GM23338 (cell line): ENCODE data around the gene RBM33. TPM values are rescaled to one million over a fixed set of nuclear protein-coding genes. Genes with fewer than 3 reads are reported as not detected.

Source experiments
- ATAC-seq: fragments of 200-7000 bp; cut with Tn5 transposase; 3 replicates; pipeline ENCODE4 v1.9.1; 2020
- DNase-seq: peaks from one replicate; pipeline ENCODE4 v3.0.0-alpha.2; 2015; ENCODE audit warnings: low spot score
- H2AFZ ChIP-seq: fragments of 200-600 bp; sonication (generic); 2 replicates; pipeline ENCODE4 v1.8.0; 2016; ENCODE audit warnings: antibody characterized with exemption, mild to moderate bottlenecking, moderate library complexity
- H3F3A ChIP-seq: fragments of 200-600 bp; sonication (generic); replicated peaks from 2 replicates; pipeline ENCODE4 v1.8.0; 2017; ENCODE audit warnings: antibody characterized with exemption, mixed run types, low read depth
- H3K27ac ChIP-seq: fragments of 200-600 bp; sonication (generic); 2 replicates; pipeline ENCODE4 v1.6.1; 2016; ENCODE audit warnings: low read depth
- H3K27me3 ChIP-seq: fragments of 200-600 bp; sonication (generic); 2 replicates; pipeline ENCODE4 v1.8.0; 2016; ENCODE audit warnings: mild to moderate bottlenecking, mixed run types, moderate library complexity; ENCODE audit not compliant: insufficient read depth
- H3K36me3 ChIP-seq: fragments of 200-600 bp; sonication (generic); 2 replicates; pipeline ENCODE4 v1.8.0; 2016; ENCODE audit warnings: mild to moderate bottlenecking; ENCODE audit not compliant: insufficient read depth
- H3K4me1 ChIP-seq: fragments of 200-600 bp; sonication (generic); 2 replicates; pipeline ENCODE4 v1.8.0; 2016; ENCODE audit warnings: mild to moderate bottlenecking, moderate library complexity; ENCODE audit not compliant: insufficient read depth
- H3K4me2 ChIP-seq: fragments of 200-600 bp; sonication (generic); 2 replicates; pipeline ENCODE4 v1.7.1; 2017; ENCODE audit warnings: mixed run types
- H3K4me3 ChIP-seq: fragments of 200-600 bp; sonication (generic); 2 replicates; pipeline ENCODE4 v1.6.1; 2016; ENCODE audit warnings: mixed run types
- H3K79me2 ChIP-seq: fragments of 200-600 bp; sonication (generic); replicated peaks from 2 replicates; pipeline ENCODE4 v1.8.0; 2017; ENCODE audit warnings: mild to moderate bottlenecking; ENCODE audit not compliant: insufficient read depth
- H3K9me2 ChIP-seq: fragments of 200-600 bp; sonication (generic); 2 replicates; pipeline ENCODE4 v1.8.0; 2017; ENCODE audit not compliant: insufficient read depth
- H4K20me1 ChIP-seq: fragments of 200-600 bp; sonication (generic); replicated peaks from 2 replicates; pipeline ENCODE4 v1.8.0; 2017; ENCODE audit warnings: mild to moderate bottlenecking; ENCODE audit not compliant: insufficient read depth
- H3K27ac Mint-ChIP-seq: 2 replicates; pipeline ENCODE4 v1.8.0; 2020; ENCODE audit warnings: inconsistent platforms, mild to moderate bottlenecking, moderate library complexity, mixed read lengths
- H3K27me3 Mint-ChIP-seq: 3 replicates; pipeline ENCODE4 v1.8.0; 2022; ENCODE audit warnings: low read depth, mild to moderate bottlenecking, moderate library complexity, mixed read lengths, inconsistent platforms; ENCODE audit not compliant: insufficient read depth, poor library complexity
- H3K36me3 Mint-ChIP-seq: 3 replicates; pipeline ENCODE4 v1.8.0; 2021; ENCODE audit warnings: low read depth, mild to moderate bottlenecking, inconsistent platforms, moderate library complexity, mixed read lengths
- H3K4me1 Mint-ChIP-seq: 3 replicates; pipeline ENCODE4 v1.8.0; 2020; ENCODE audit warnings: mild to moderate bottlenecking, inconsistent platforms, mixed read lengths
- H3K4me3 Mint-ChIP-seq: 3 replicates; pipeline ENCODE4 v1.8.0; 2021; ENCODE audit warnings: moderate library complexity, mild to moderate bottlenecking, inconsistent platforms, mixed read lengths
- H3K9me3 Mint-ChIP-seq: 3 replicates; pipeline ENCODE4 v1.8.0; 2020; ENCODE audit warnings: moderate library complexity, mild to moderate bottlenecking, inconsistent platforms, mixed read lengths
- CREB1 ChIP-seq: fragments of 250-450 bp; sonication (Bioruptor Pico); IDR thresholded peaks from 2 replicates; pipeline ENCODE4 v1.5.0; 2020; ENCODE audit warnings: low read depth, mild to moderate bottlenecking, moderate library complexity
- EZH2 ChIP-seq: fragments of 200-600 bp; sonication (generic); IDR thresholded peaks from one replicate; pipeline ENCODE4 v1.8.0; 2017; ENCODE audit warnings: antibody characterized with exemption, mild to moderate bottlenecking, low read depth; ENCODE audit not compliant: unreplicated experiment
- JUNB ChIP-seq: IDR thresholded peaks from one replicate; pipeline ENCODE4 v1.6.1; 2016; ENCODE audit warnings: antibody characterized with exemption; ENCODE audit not compliant: unreplicated experiment
- NANOG ChIP-seq: IDR thresholded peaks from 2 replicates; pipeline ENCODE4 v1.6.1; 2016; ENCODE audit warnings: antibody characterized with exemption, borderline replicate concordance
- STAT1 ChIP-seq: IDR thresholded peaks from one replicate; pipeline ENCODE4 v1.6.1; 2016; ENCODE audit warnings: antibody characterized with exemption; ENCODE audit not compliant: unreplicated experiment
- ZNF114 ChIP-seq: fragments of 250-450 bp; sonication (Bioruptor Pico); IDR thresholded peaks from 2 replicates; pipeline ENCODE4 v1.5.0; 2020; ENCODE audit warnings: mild to moderate bottlenecking, moderate library complexity
- polyA plus RNA-seq: library from polyadenylated mRNA; unstranded; fragments of >200 nt; fragmentation: Nextera tagmentation; extraction: Ambion mirVana; gene quantifications from 2 replicates; pipeline ENCODE4 v1.2.1, GENCODE V29; 2016
- total RNA-seq: library from RNA; depleted of rRNA; stranded (reverse); fragments of >200 nt; shearing (Covaris generic); gene quantifications from 2 replicates; pipeline ENCODE4 v1.2.3, GENCODE V29; 2014
- TF ChIP-seq, protein P1 (sequence below): IDR thresholded peaks from one replicate; pipeline ENCODE4 v1.6.1; 2018; ENCODE audit warnings: antibody characterized with exemption; ENCODE audit not compliant: unreplicated experiment
- TF ChIP-seq, protein P2 (sequence below), 2 experiments: fragments of 200-600 bp in 1 of 2; sonication (generic) in 1 of 2; conservative IDR thresholded peaks; 2 replicates each; pipeline versions ENCODE4 v1.5.1 to v1.6.1; 2016 to 2017; ENCODE audit warnings: antibody characterized with exemption in 2 of 2, low read depth in 2 of 2, mild to moderate bottlenecking in 2 of 2, moderate library complexity in 1 of 2
- TF ChIP-seq, protein P3 (sequence below): fragments of 250-450 bp; sonication (Bioruptor Pico); IDR thresholded peaks from 2 replicates; pipeline ENCODE4 v1.5.0; 2020; ENCODE audit warnings: mild to moderate bottlenecking, moderate library complexity
- TF ChIP-seq, protein P4 (sequence below): IDR thresholded peaks from 2 replicates; pipeline ENCODE4 v1.6.1; 2016; ENCODE audit warnings: antibody characterized with exemption

The RBM33 gene
- total and polyA plus RNA-seq, 2 experiments from 2014 or later = 47.7 to 94.7 TPM

DNA sequence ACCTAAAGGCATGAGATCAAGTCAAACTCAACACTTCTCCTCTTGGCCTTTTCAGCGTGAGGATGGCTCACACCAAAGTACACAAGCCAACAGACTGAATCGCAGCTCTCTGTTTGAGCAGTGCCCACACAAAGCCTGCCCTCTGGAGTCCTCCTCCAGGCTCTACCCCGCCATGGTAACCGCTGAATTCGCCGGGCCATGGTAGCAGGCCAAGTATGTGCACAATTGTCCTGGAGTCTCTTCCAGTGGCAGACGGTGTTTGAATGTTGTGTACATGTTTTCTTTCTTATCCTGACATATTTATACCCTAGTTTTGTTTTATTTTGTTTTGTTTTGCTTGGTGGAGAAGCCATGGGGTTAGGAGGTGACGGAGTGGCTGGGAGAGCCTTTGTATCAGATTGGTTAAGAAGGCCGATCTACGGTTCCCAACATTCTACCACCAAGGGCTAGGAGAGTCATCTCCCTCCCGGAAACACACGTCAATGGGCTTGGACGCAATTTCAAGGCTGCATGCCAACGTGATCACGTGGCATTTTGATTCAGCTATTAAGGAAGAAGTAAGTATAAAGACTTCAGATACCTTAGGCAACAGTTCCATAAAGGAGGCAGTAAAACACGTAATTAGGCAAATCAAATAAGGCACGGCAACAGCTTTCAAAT is 179.9 kb downstream of the RBM33 start:
- Histone ChIP-seq H3K27ac (no peak overlapping the region), H3K27me3 (no peaks in the 10 kb centered on the region), H4K20me1 (no peaks in the 10 kb centered on the region), H3K9me2 (no peaks in the 10 kb centered on the region), H3K79me2 (no peaks in the 10 kb centered on the region), H3F3A (no peaks in the 10 kb centered on the region), H2AFZ (no peak overlapping the region), H3K4me2 (no peak overlapping the region), H3K4me1 (no peaks in the 10 kb centered on the region), H3K36me3 (no peaks in the 10 kb centered on the region), H3K4me3 (no peak overlapping the region)
- H3K4me3 Mint-ChIP-seq = no peak overlapping the region
- no peak for ATAC-seq
- peaks cover 6% of the 10 kb centered on the region for H3K27me3 Mint-ChIP-seq
- no peaks in the 10 kb centered on the region for H3K36me3 Mint-ChIP-seq
- H3K27ac Mint-ChIP-seq = no peak overlapping the region
- no peaks in the 10 kb centered on the region for H3K4me1 Mint-ChIP-seq
- DNase-seq = no peak
- H3K9me3 Mint-ChIP-seq = no peaks in the 10 kb centered on the region; the same call in 2 of the 3 replicates
- TF ChIP-seq, protein P1, sequence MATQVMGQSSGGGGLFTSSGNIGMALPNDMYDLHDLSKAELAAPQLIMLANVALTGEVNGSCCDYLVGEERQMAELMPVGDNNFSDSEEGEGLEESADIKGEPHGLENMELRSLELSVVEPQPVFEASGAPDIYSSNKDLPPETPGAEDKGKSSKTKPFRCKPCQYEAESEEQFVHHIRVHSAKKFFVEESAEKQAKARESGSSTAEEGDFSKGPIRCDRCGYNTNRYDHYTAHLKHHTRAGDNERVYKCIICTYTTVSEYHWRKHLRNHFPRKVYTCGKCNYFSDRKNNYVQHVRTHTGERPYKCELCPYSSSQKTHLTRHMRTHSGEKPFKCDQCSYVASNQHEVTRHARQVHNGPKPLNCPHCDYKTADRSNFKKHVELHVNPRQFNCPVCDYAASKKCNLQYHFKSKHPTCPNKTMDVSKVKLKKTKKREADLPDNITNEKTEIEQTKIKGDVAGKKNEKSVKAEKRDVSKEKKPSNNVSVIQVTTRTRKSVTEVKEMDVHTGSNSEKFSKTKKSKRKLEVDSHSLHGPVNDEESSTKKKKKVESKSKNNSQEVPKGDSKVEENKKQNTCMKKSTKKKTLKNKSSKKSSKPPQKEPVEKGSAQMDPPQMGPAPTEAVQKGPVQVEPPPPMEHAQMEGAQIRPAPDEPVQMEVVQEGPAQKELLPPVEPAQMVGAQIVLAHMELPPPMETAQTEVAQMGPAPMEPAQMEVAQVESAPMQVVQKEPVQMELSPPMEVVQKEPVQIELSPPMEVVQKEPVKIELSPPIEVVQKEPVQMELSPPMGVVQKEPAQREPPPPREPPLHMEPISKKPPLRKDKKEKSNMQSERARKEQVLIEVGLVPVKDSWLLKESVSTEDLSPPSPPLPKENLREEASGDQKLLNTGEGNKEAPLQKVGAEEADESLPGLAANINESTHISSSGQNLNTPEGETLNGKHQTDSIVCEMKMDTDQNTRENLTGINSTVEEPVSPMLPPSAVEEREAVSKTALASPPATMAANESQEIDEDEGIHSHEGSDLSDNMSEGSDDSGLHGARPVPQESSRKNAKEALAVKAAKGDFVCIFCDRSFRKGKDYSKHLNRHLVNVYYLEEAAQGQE = no peak
- TF ChIP-seq CREB1 (CRISPR knock-in tag) (no peak), NANOG (no peak), STAT1 (no peak), JUNB (no peak), ZNF114 (CRISPR knock-in tag) (no peak), EZH2 (no peak)
- TF ChIP-seq, protein P2, sequence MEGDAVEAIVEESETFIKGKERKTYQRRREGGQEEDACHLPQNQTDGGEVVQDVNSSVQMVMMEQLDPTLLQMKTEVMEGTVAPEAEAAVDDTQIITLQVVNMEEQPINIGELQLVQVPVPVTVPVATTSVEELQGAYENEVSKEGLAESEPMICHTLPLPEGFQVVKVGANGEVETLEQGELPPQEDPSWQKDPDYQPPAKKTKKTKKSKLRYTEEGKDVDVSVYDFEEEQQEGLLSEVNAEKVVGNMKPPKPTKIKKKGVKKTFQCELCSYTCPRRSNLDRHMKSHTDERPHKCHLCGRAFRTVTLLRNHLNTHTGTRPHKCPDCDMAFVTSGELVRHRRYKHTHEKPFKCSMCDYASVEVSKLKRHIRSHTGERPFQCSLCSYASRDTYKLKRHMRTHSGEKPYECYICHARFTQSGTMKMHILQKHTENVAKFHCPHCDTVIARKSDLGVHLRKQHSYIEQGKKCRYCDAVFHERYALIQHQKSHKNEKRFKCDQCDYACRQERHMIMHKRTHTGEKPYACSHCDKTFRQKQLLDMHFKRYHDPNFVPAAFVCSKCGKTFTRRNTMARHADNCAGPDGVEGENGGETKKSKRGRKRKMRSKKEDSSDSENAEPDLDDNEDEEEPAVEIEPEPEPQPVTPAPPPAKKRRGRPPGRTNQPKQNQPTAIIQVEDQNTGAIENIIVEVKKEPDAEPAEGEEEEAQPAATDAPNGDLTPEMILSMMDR (conservative IDR thresholded peaks at IDR 0.05; ENCODE audit: low read depth in 2 of 2) = no peak
- TF ChIP-seq, protein P3, sequence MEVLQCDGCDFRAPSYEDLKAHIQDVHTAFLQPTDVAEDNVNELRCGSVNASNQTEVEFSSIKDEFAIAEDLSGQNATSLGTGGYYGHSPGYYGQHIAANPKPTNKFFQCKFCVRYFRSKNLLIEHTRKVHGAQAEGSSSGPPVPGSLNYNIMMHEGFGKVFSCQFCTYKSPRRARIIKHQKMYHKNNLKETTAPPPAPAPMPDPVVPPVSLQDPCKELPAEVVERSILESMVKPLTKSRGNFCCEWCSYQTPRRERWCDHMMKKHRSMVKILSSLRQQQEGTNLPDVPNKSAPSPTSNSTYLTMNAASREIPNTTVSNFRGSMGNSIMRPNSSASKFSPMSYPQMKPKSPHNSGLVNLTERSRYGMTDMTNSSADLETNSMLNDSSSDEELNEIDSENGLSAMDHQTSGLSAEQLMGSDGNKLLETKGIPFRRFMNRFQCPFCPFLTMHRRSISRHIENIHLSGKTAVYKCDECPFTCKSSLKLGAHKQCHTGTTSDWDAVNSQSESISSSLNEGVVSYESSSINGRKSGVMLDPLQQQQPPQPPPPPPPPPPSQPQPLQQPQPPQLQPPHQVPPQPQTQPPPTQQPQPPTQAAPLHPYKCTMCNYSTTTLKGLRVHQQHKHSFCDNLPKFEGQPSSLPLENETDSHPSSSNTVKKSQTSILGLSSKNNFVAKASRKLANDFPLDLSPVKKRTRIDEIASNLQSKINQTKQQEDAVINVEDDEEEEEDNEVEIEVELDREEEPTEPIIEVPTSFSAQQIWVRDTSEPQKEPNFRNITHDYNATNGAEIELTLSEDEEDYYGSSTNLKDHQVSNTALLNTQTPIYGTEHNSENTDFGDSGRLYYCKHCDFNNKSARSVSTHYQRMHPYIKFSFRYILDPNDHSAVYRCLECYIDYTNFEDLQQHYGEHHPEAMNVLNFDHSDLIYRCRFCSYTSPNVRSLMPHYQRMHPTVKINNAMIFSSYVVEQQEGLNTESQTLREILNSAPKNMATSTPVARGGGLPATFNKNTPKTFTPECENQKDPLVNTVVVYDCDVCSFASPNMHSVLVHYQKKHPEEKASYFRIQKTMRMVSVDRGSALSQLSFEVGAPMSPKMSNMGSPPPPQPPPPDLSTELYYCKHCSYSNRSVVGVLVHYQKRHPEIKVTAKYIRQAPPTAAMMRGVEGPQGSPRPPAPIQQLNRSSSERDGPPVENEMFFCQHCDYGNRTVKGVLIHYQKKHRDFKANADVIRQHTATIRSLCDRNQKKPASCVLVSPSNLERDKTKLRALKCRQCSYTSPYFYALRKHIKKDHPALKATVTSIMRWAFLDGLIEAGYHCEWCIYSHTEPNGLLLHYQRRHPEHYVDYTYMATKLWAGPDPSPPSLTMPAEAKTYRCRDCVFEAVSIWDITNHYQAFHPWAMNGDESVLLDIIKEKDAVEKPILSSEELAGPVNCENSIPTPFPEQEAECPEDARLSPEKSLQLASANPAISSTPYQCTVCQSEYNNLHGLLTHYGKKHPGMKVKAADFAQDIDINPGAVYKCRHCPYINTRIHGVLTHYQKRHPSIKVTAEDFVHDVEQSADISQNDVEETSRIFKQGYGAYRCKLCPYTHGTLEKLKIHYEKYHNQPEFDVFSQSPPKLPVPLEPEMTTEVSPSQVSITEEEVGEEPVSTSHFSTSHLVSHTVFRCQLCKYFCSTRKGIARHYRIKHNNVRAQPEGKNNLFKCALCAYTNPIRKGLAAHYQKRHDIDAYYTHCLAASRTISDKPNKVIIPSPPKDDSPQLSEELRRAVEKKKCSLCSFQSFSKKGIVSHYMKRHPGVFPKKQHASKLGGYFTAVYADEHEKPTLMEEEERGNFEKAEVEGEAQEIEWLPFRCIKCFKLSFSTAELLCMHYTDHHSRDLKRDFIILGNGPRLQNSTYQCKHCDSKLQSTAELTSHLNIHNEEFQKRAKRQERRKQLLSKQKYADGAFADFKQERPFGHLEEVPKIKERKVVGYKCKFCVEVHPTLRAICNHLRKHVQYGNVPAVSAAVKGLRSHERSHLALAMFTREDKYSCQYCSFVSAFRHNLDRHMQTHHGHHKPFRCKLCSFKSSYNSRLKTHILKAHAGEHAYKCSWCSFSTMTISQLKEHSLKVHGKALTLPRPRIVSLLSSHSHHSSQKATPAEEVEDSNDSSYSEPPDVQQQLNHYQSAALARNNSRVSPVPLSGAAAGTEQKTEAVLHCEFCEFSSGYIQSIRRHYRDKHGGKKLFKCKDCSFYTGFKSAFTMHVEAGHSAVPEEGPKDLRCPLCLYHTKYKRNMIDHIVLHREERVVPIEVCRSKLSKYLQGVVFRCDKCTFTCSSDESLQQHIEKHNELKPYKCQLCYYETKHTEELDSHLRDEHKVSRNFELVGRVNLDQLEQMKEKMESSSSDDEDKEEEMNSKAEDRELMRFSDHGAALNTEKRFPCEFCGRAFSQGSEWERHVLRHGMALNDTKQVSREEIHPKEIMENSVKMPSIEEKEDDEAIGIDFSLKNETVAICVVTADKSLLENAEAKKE = no peak
- TF ChIP-seq, protein P4, sequence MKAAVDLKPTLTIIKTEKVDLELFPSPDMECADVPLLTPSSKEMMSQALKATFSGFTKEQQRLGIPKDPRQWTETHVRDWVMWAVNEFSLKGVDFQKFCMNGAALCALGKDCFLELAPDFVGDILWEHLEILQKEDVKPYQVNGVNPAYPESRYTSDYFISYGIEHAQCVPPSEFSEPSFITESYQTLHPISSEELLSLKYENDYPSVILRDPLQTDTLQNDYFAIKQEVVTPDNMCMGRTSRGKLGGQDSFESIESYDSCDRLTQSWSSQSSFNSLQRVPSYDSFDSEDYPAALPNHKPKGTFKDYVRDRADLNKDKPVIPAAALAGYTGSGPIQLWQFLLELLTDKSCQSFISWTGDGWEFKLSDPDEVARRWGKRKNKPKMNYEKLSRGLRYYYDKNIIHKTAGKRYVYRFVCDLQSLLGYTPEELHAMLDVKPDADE = no peak
